Measurements from ENCODE around the gene EP400.

Gene EP400

DNA sequence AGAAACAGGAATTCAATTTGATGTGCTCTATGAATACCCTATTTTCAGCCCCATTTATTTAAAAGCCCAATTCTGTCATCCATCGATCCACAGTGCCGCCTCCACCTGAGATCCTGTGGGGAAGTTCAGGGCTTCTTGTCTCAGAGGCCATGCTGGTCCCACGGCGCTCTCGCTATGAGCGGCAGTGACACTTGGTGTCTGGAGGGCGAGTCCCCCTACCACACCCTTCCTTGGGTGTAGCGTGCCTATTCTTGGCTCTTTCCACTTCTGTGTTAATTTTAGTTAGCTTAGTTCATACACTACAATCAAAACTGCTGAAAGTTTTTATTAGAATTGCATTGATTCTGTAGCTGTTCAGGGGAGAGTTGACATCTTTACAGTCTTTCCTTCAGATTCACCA lies 120.6 kb downstream of the EP400 start:
- DNase-seq (ENCODE audit: low read depth in 2 of 2): no peak
- no peak overlapping the region for H3K4me3 ChIP-seq (replicated peaks in 1 of 2; ENCODE audit: low read depth in 2 of 2, low read length in 2 of 2)
- TF ChIP-seq, protein P1, sequence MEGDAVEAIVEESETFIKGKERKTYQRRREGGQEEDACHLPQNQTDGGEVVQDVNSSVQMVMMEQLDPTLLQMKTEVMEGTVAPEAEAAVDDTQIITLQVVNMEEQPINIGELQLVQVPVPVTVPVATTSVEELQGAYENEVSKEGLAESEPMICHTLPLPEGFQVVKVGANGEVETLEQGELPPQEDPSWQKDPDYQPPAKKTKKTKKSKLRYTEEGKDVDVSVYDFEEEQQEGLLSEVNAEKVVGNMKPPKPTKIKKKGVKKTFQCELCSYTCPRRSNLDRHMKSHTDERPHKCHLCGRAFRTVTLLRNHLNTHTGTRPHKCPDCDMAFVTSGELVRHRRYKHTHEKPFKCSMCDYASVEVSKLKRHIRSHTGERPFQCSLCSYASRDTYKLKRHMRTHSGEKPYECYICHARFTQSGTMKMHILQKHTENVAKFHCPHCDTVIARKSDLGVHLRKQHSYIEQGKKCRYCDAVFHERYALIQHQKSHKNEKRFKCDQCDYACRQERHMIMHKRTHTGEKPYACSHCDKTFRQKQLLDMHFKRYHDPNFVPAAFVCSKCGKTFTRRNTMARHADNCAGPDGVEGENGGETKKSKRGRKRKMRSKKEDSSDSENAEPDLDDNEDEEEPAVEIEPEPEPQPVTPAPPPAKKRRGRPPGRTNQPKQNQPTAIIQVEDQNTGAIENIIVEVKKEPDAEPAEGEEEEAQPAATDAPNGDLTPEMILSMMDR (IDR thresholded peaks at IDR 0.05; ENCODE audit: low read depth, low read length): no peak

DNA sequence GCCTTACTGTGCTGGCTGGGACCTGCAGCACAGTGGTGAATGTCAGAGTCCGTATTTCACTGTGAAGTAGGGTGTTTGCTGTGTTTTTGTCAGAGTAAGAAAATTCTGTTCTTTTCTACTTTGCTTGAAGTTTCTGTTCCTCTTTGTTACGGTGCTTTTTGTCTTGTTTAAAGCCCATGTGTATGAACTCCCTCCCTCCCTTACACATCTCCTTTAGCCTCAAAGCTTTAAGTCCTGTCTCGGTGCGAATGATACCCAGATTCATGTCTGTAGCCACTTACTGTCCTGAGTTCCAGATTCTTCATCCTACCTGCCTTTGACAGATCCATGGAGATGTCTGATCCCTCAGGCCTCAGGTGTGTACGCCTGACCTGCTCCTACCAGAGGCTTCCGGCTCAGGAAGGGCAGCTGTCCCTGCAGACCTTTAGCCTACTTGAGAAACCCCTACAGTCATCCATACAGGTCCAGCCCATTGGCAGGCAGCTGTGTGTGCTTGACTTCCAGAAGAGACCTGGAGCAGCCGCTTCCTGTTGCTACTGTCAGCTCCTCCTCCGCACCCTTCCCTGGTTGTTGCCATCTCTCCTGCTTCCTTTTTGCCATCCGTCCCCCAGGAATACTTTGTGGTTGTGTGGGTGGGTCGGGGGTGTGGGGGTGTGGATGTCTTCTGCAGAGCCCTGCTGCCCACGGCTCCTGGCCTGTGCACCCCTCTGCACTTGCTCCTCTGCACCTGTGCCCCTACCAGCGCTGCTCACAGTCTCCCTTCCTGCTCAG lies 121.5 kb downstream of the EP400 start:
- TF ChIP-seq, protein P1 (IDR thresholded peaks at IDR 0.05; ENCODE audit: low read depth, low read length): no peak
- no peak overlapping the region for H3K4me3 ChIP-seq (replicated peaks in 1 of 2; ENCODE audit: low read depth in 2 of 2, low read length in 2 of 2)
- no peak for DNase-seq (ENCODE audit: low read depth in 2 of 2)

DNA sequence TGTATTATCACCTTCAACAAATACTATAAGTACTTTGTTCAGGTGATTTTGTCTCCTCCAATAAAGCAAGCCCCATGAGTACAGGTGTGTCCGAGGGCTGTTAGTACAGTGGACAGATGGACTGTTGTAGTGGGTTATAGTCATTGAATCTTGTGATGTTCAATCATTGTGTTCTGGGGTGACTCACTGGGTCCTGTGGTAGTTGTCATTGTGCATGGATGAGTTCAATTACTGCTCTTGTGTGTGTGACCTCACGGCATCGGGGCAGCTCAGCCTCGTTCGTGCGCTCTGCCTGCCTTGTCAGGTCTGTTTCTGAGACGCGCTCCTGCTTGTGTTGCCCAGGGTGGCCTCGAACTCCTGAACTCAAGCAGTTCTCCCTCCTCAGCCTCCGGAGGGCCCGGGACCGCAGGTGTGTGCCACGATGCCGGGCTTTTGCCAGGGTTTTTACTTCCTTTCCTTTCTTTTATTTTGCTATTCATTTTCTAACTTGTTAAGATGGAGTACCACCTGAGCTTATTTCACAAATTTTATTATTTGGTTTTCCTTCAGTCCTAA lies 122.2 kb downstream of the EP400 start:
- DNase-seq (ENCODE audit: low read depth in 2 of 2): peak in 1 of 2 donors; percentile 11
- H3K4me3 ChIP-seq (replicated peaks in 1 of 2; ENCODE audit: low read depth in 2 of 2, low read length in 2 of 2): no peak overlapping the region

DNA sequence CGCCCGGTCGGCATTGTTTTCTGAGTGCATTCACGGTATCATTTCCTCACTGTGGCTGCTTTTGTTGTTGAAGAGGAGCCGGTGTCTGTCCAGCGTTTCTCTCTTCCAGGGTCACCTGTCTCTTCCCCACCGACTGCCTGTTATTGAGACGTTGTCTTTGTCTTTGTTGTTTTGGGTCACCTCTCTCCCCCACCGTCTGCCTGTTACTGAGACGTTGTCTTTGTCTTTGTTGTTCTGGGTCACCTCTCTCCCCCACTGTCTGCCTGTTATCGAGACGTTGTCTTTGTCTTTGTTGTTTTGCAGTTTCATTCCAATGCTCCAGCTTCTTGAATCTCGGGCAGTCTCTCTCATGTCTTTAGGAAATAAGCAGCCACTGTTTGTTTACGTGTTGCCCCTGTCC lies 124.5 kb downstream of the EP400 start:
- no peak overlapping the region for H3K4me3 ChIP-seq (replicated peaks in 1 of 2; ENCODE audit: low read depth in 2 of 2, low read length in 2 of 2)
- no peak for DNase-seq (ENCODE audit: low read depth in 2 of 2)
- TF ChIP-seq, protein P1 (IDR thresholded peaks at IDR 0.05; ENCODE audit: low read depth, low read length): no peak

More for the DNA sequence above, 122.2 kb downstream of the EP400 start:
- TF ChIP-seq, protein P1 (IDR thresholded peaks at IDR 0.05; ENCODE audit: low read depth, low read length): no peak

DNA sequence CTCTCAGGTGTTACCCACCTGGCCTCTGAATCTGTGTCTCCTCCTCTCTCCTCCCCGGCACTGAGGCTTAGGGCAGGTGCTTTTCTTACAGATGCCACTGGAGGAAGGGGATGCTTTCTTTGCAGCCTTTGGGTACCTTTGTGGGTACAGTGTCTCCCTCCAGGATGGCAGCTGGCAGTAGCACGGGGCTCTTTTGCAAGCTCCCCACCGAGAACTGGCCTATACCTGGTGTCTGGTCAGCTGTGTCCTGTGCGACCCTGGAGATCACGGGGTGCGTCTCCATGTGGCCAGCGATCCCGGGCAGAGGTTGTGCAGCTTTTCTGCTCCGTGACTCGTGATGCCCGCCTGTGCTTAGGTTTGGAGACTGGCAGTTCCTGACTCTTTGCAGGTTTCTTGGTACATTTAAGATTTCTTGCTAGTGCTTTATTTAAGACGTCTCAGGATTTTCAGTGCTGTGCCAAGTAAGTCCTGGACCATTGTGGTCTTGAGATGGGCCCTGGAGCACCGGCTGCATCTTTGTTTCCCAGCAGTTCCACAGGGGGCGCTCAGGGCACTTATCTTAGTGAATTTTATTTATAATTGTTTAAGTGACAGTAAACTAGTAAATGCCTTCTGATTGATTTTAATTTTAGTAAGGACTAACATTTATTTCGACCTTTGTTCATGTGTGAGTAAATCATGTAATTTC lies 125.4 kb downstream of the EP400 start:
- H3K4me3 ChIP-seq (replicated peaks in 1 of 2; ENCODE audit: low read depth in 2 of 2, low read length in 2 of 2): no peak overlapping the region
- TF ChIP-seq, protein P1 (IDR thresholded peaks at IDR 0.05; ENCODE audit: low read depth, low read length): peak; percentile 36
- DNase-seq (ENCODE audit: low read depth in 2 of 2): peak in 1 of 2 donors; percentile 10

DNA sequence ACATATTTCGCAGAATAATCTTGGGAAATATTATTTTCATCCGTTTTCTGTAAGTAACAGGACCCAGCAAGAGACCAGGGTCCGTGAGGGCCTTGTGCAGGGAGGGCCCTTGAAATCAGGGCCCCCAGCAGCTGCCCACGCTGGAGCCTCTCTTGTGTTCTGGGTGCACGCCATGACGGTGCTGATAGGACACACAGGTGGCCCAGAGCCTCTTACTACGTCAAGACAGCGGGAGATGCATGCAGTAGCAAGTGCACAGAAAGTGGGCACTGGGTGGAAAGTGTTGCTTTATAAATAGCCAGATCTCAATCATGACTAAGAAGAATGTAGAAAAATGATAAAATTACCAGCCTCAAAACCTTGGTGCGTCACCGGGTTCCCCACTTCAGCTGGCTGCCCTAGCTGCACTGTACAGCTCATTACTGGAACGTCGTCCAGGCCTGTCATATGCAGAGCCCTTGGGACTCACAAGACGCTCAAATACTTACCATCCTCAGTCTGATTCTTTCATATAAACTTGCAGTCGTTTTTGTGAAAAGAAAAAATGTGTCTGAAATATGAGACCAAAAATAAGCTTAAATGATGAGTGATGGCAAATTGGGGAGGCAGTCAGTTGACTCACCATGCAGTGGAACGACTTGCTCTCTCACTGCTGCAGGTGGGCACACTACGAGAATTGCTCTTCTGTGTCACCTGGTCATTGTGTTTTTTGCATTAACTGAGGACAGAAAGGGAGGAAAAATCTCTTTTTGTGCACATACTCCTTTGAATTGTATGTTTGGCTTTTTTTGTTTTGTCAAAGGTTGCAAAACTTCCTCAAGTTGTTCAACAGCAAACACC lies 126.2 kb downstream of the EP400 start:
- DNase-seq (ENCODE audit: low read depth in 2 of 2): no peak
- TF ChIP-seq, protein P1 (IDR thresholded peaks at IDR 0.05; ENCODE audit: low read depth, low read length): no peak
- no peak overlapping the region for H3K4me3 ChIP-seq (replicated peaks in 1 of 2; ENCODE audit: low read depth in 2 of 2, low read length in 2 of 2)
